CD14-positive monocyte (primary cell): ENCODE measurements around the gene POU3F1. TPM values are rescaled to one million over a fixed set of nuclear protein-coding genes. Genes with fewer than 3 reads are reported as not detected.

Experiments used
- DNase-seq, 3 donors: peaks; one replicate each; pipeline ENCODE4 v3.0.0-alpha.2; 2011 to 2022
- H2AFZ ChIP-seq: 2 replicates; pipeline ENCODE4 v1.6.0; 2012; ENCODE audit warnings: mild to moderate bottlenecking, low read depth, low read length, inconsistent platforms; ENCODE audit not compliant: insufficient read depth, poor library complexity, severe bottlenecking
- H3K27ac ChIP-seq, 2 donors: 1 replicate in 1 of 2; 2 replicates in 1 of 2; pipeline ENCODE4 v1.5.1; 2012 to 2013; ENCODE audit warnings: low read length in 2 of 2, control low read depth in 1 of 2, inconsistent platforms in 1 of 2, low read depth in 1 of 2, mild to moderate bottlenecking in 1 of 2
- H3K27me3 ChIP-seq, 2 donors: one replicate each; pipeline versions ENCODE4 v1.6.0 to v1.6.1; 2011 to 2013; ENCODE audit warnings: low read length in 2 of 2; ENCODE audit not compliant: control insufficient read depth in 2 of 2, insufficient read depth in 2 of 2
- H3K36me3 ChIP-seq, 2 donors: replicated peaks in 1 of 2; 1 replicate in 1 of 2; 2 replicates in 1 of 2; pipeline versions ENCODE4 v1.5.1 to v1.6.1; 2012 to 2013; ENCODE audit warnings: low read length in 2 of 2, control low read depth in 1 of 2, inconsistent platforms in 1 of 2, mild to moderate bottlenecking in 1 of 2; ENCODE audit not compliant: insufficient read depth in 2 of 2, control insufficient read depth in 1 of 2
- H3K4me1 ChIP-seq, 2 donors: 1 replicate in 1 of 2; 2 replicates in 1 of 2; pipeline versions ENCODE4 v1.5.1 to v1.6.1; 2012 to 2013; ENCODE audit warnings: low read length in 2 of 2, control low read depth in 1 of 2, inconsistent platforms in 1 of 2, mild to moderate bottlenecking in 1 of 2, moderate library complexity in 1 of 2; ENCODE audit not compliant: insufficient read depth in 2 of 2, control insufficient read depth in 1 of 2
- H3K4me2 ChIP-seq: replicated peaks from 2 replicates; pipeline ENCODE3; 2012; ENCODE audit warnings: low read length, moderate library complexity, mild to moderate bottlenecking; ENCODE audit not compliant: poor library complexity, severe bottlenecking; ENCODE audit errors: extremely low read depth
- H3K4me3 ChIP-seq, 3 experiments: fragments of 200-600 bp in 1 of 3; sonication (generic) in 1 of 3; replicated peaks in 1 of 3; 1 replicate in 2 of 3; 2 replicates in 1 of 3; pipeline ENCODE4 v1.5.1; 2011 to 2013; ENCODE audit warnings: low read length in 3 of 3, mild to moderate bottlenecking in 3 of 3, control low read depth in 2 of 3, low read depth in 2 of 3, inconsistent platforms in 1 of 3, moderate library complexity in 1 of 3
- H3K79me2 ChIP-seq: 2 replicates; pipeline ENCODE4 v1.6.0; 2012; ENCODE audit warnings: mild to moderate bottlenecking, control low read depth, inconsistent platforms, low read length, moderate library complexity; ENCODE audit not compliant: insufficient read depth
- H3K9ac ChIP-seq: 2 replicates; pipeline ENCODE4 v1.6.0; 2017; ENCODE audit warnings: low read length, mild to moderate bottlenecking; ENCODE audit not compliant: insufficient read depth, poor library complexity, severe bottlenecking
- H3K9me3 ChIP-seq, 2 donors: replicated peaks in 1 of 2; 1 replicate in 1 of 2; 2 replicates in 1 of 2; pipeline versions ENCODE4 v1.5.1 to v1.6.1; 2012 to 2013; ENCODE audit warnings: low read length in 2 of 2, control low read depth in 1 of 2; ENCODE audit not compliant: control insufficient read depth in 1 of 2, insufficient read depth in 1 of 2
- H4K20me1 ChIP-seq: 2 replicates; pipeline ENCODE4 v1.6.0; 2012; ENCODE audit warnings: mild to moderate bottlenecking, low read length, control low read depth, moderate library complexity; ENCODE audit not compliant: insufficient read depth
- H3K27ac Mint-ChIP-seq, 7 donors: one replicate each; pipeline ENCODE4 v1.8.0; 2020; ENCODE audit warnings: mild to moderate bottlenecking in 7 of 7, mixed read lengths in 7 of 7, moderate library complexity in 6 of 7, inconsistent platforms in 2 of 7
- H3K27me3 Mint-ChIP-seq, 3 donors: one replicate each; pipeline ENCODE4 v1.8.0; 2021 to 2022; ENCODE audit warnings: low read depth in 3 of 3, mild to moderate bottlenecking in 3 of 3, mixed read lengths in 3 of 3, moderate library complexity in 3 of 3, inconsistent platforms in 1 of 3
- H3K36me3 Mint-ChIP-seq, 2 donors: one replicate each; pipeline ENCODE4 v1.8.0; 2020; ENCODE audit warnings: mixed read lengths in 2 of 2, inconsistent platforms in 1 of 2, mild to moderate bottlenecking in 1 of 2
- H3K4me1 Mint-ChIP-seq: one replicate; pipeline ENCODE4 v1.8.0; 2020; ENCODE audit warnings: mild to moderate bottlenecking, mixed read lengths
- H3K4me3 Mint-ChIP-seq, 2 donors: one replicate each; pipeline ENCODE4 v1.8.0; 2020; ENCODE audit warnings: mild to moderate bottlenecking in 2 of 2, mixed read lengths in 2 of 2, moderate library complexity in 1 of 2
- H3K9me3 Mint-ChIP-seq, 7 donors: one replicate each; pipeline ENCODE4 v1.8.0; 2020 to 2022; ENCODE audit warnings: mixed read lengths in 7 of 7, mild to moderate bottlenecking in 6 of 7, moderate library complexity in 6 of 7, inconsistent platforms in 2 of 7
- CTCF ChIP-seq: fragments of 200-600 bp; IDR thresholded peaks from one replicate; pipeline ENCODE4 v1.8.0; 2022; ENCODE audit warnings: antibody characterized with exemption, mild to moderate bottlenecking
- WGBS: methylation state at CpG from one replicate; pipeline ENCODE4 v1.1.5; 2013; ENCODE audit warnings: missing lambda C conversion rate; ENCODE audit not compliant: insufficient coverage; 5-methylcytosine and 5-hydroxymethylcytosine counted together
- intact Hi-C, 2 donors: fragments of 100-400 bp; cut with micrococcal nuclease; formaldehyde crosslinking; loops; one replicate each; pipeline versions ENCODE4 v1.15.0 to v1.15.1; 2023
- polyA plus RNA-seq, 3 donors: library from polyadenylated mRNA; depleted of rRNA in 1 of 3; unstranded in 2 of 3; stranded (reverse) in 1 of 3; fragments of 300-500 nt in 2 of 3; fragments of >200 nt in 1 of 3; fragmentation: Illumina TruSeq in 2 of 3; gene quantifications; 1 replicate in 2 of 3; 2 replicates in 1 of 3; pipeline ENCODE4 v1.2.3, GENCODE V29; 2012 to 2021

POU3F1 gene
- polyA plus RNA-seq, 3 donors: not detected

- Mint-ChIP-seq H3K4me3 (no peak overlapping the region), H3K4me1 (no peaks in the 10 kb centered on the region)
- no peak for TF ChIP-seq CTCF
These were observed 27.7 kb upstream of the POU3F1 start for GRCh38 chr1:38074302-38074677.

GRCh38 chr1:38073534-38074301 is 27.1 kb upstream of the POU3F1 start:
- no peaks in the 10 kb centered on the region for H3K27me3 ChIP-seq
- H3K4me1 ChIP-seq: no peaks in the 10 kb centered on the region
- H3K4me3 Mint-ChIP-seq: no peak overlapping the region
- WGBS: 79% methylated on average over 5 of the region's 9 CpGs
- no peaks in the 10 kb centered on the region for H3K79me2 ChIP-seq
- H3K36me3 Mint-ChIP-seq: no peaks in the 10 kb centered on the region
- no peak overlapping the region for H3K27ac Mint-ChIP-seq
- no peaks in the 10 kb centered on the region for H4K20me1 ChIP-seq
- peaks cover 0 to under 1% (median 0%) of the 10 kb centered on the region in 7 donors for H3K9me3 Mint-ChIP-seq
- DNase-seq: no peak
- no peak overlapping the region for H3K9ac ChIP-seq
- H2AFZ ChIP-seq: no peak overlapping the region
- no peaks in the 10 kb centered on the region for H3K36me3 ChIP-seq
- H3K4me1 Mint-ChIP-seq: no peaks in the 10 kb centered on the region
- TF ChIP-seq CTCF: no peak
- H3K4me2 ChIP-seq: no peak overlapping the region
- intact Hi-C loops: no loop called here
- H3K27ac ChIP-seq: no peak overlapping the region
- H3K4me3 ChIP-seq: no peak overlapping the region
- H3K9me3 ChIP-seq: no peaks in the 10 kb centered on the region
- peaks cover 1 to 10% (median 2%) of the 10 kb centered on the region in 3 donors for H3K27me3 Mint-ChIP-seq

More at GRCh38 chr1:38074302-38074677, 27.7 kb upstream of the POU3F1 start:
- H3K27ac ChIP-seq: no peak overlapping the region
- H3K4me2 ChIP-seq: no peak overlapping the region
- H3K27me3 ChIP-seq: no peaks in the 10 kb centered on the region
- Mint-ChIP-seq H3K27me3 (peaks cover 0 to 10% (median 1%) of the 10 kb centered on the region in 3 donors), H3K27ac (no peak overlapping the region), H3K36me3 (no peaks in the 10 kb centered on the region), H3K9me3 (no peaks in the 10 kb centered on the region)
- H3K36me3 ChIP-seq: no peaks in the 10 kb centered on the region
- H3K9me3 ChIP-seq: no peaks in the 10 kb centered on the region
- no peak for DNase-seq
- intact Hi-C loops: no loop called here
- no peaks in the 10 kb centered on the region for H3K79me2 ChIP-seq
- H2AFZ ChIP-seq: no peak overlapping the region
- WGBS: 100% methylated on average over 4 of the region's 4 CpGs
- no peak overlapping the region for H3K9ac ChIP-seq
- no peaks in the 10 kb centered on the region for H3K4me1 ChIP-seq
- H3K4me3 ChIP-seq: no peak overlapping the region
- H4K20me1 ChIP-seq: no peaks in the 10 kb centered on the region
